Small intestine (tissue), 7 donors: ENCODE results near the gene UMODL1. TPM values are rescaled to one million over a fixed set of nuclear protein-coding genes. Genes with fewer than 3 reads are reported as not detected.

Experiments
- DNase-seq, 2 donors: peaks; one replicate each; pipeline versions ENCODE4 v3.0.0 to v3.0.0-alpha.2; 2013
- FAIRE-seq: peaks from 2 replicates; lab custom pipeline; 2012; peaks lifted over from hg19 to GRCh38; lab: Jason Lieb, UNC
- H3K27ac ChIP-seq, 3 donors: one replicate each; pipeline ENCODE4 v1.5.1; 2013; ENCODE audit warnings: low read length in 2 of 3, mild to moderate bottlenecking in 2 of 3, control low read depth in 1 of 3, inconsistent platforms in 1 of 3, low read depth in 1 of 3, moderate library complexity in 1 of 3
- H3K27me3 ChIP-seq, 3 donors: one replicate each; pipeline ENCODE4 v1.6.1; 2013; ENCODE audit warnings: low read length in 3 of 3, inconsistent platforms in 1 of 3; ENCODE audit not compliant: control insufficient read depth in 3 of 3, insufficient read depth in 3 of 3
- H3K36me3 ChIP-seq, 3 donors: one replicate each; pipeline ENCODE4 v1.6.1; 2013; ENCODE audit warnings: low read length in 3 of 3, inconsistent platforms in 1 of 3, low read depth in 1 of 3, mild to moderate bottlenecking in 1 of 3, moderate library complexity in 1 of 3; ENCODE audit not compliant: control insufficient read depth in 3 of 3, insufficient read depth in 2 of 3
- H3K4me1 ChIP-seq, 3 donors: one replicate each; pipeline ENCODE4 v1.6.1; 2013; ENCODE audit warnings: low read length in 2 of 3, inconsistent platforms in 1 of 3, low read depth in 1 of 3, mild to moderate bottlenecking in 1 of 3, moderate library complexity in 1 of 3; ENCODE audit not compliant: control insufficient read depth in 3 of 3, insufficient read depth in 2 of 3
- H3K4me3 ChIP-seq, 3 donors: one replicate each; pipeline ENCODE4 v1.5.1; 2013; ENCODE audit warnings: low read length in 3 of 3, control low read depth in 1 of 3, inconsistent platforms in 1 of 3, low read depth in 1 of 3, mild to moderate bottlenecking in 1 of 3, moderate library complexity in 1 of 3
- H3K9me3 ChIP-seq, 2 donors: one replicate each; pipeline ENCODE4 v1.6.1; 2013; ENCODE audit warnings: low read depth in 1 of 2, low read length in 1 of 2; ENCODE audit not compliant: control insufficient read depth in 2 of 2, insufficient read depth in 1 of 2
- WGBS, 3 donors: extraction: QIAGEN DNeasy Blood & Tissue Kit; methylation state at CpG; one replicate each; pipeline ENCODE4 v1.1.7; 2013; 5-methylcytosine and 5-hydroxymethylcytosine counted together
- polyA plus RNA-seq, 4 donors: library from polyadenylated mRNA; stranded (reverse) in 3 of 4; unstranded in 1 of 4; fragments of 200-250 nt in 3 of 4; fragments of 120-200 nt in 1 of 4; gene quantifications; one replicate each; pipeline versions ENCODE4 v1.2.1 to v1.2.3, GENCODE V29; 2013
- donor health status: healthy with polysubstance abuse.
- donor health status: control.
- donor health status: control.
- donor health status: Bipolar disorder and iron deficiency.
- donor health status: healthy.

Gene UMODL1
- polyA plus RNA-seq, 4 donors, result 0.43 to 0.67 (median 0.44) TPM; not detected in 1

DNA sequence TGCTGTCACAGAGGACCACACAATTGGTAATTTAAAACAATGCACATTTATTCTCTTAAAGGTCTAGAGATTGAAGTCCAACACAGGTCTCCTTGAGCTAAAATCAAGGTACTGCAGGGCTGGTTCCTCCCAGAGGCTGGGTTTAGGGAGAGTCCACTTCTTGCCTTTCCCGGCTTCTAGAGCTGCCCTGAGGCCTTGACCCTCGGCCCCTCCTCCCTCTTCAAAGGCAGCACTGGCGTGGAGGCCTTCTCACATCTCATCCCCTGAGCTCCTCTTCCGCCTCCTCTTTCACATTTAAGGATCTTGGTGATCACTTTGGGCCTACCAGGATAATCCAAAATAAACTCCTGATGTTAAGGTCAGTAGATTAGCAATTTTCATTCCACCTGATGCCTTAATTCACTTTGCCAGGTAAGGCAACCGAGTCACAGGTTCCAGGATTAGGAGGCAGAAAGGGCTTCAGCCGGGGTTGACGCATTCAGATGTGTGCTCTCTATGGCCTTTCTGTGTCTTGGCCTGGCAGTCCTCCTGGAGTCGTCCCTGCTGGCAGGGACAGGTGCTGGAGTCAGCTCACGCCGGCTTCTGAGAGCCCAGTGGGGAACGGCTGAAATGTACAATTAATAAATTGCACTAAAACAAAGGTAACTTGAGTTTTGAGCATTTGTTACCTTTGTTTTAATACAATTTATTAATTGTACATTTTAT is 86.6 kb downstream of the UMODL1 start:
- no peaks in the 10 kb centered on the region for H3K9me3 ChIP-seq
- no peak for DNase-seq
- H3K27ac ChIP-seq, result no peak overlapping the region
- no peak overlapping the region for H3K4me3 ChIP-seq
- peaks cover 0 to 4% (median 0%) of the 10 kb centered on the region in 3 donors for H3K27me3 ChIP-seq
- no peak for FAIRE-seq
- no peaks in the 10 kb centered on the region for H3K4me1 ChIP-seq
- 74 to 80% (median 75%) methylated on average over 11 of the region's 11 CpGs for WGBS, 3 donors
- H3K36me3 ChIP-seq, result no peaks in the 10 kb centered on the region

- no peaks in the 10 kb centered on the region for H3K4me1 ChIP-seq
- H3K27me3 ChIP-seq, result peaks cover 0 to 4% (median 0%) of the 10 kb centered on the region in 3 donors
- no peaks in the 10 kb centered on the region for H3K9me3 ChIP-seq
- no peak overlapping the region for H3K4me3 ChIP-seq
- DNase-seq (no peak), FAIRE-seq (no peak)
- no peaks in the 10 kb centered on the region for H3K36me3 ChIP-seq
- no peak overlapping the region for H3K27ac ChIP-seq
- 83 to 87% (median 86%) methylated on average over 8 of the region's 8 CpGs for WGBS, 3 donors
Observed at GRCh38 chr21:42158846-42159245, 87.7 kb downstream of the UMODL1 start.

GRCh38 chr21:42159560-42160110 is 88.5 kb downstream of the UMODL1 start:
- Histone ChIP-seq H3K27me3 (peaks cover 0 to 4% (median 0%) of the 10 kb centered on the region in 3 donors), H3K9me3 (no peaks in the 10 kb centered on the region), H3K4me3 (no peak overlapping the region), H3K27ac (no peak overlapping the region), H3K4me1 (no peaks in the 10 kb centered on the region), H3K36me3 (no peaks in the 10 kb centered on the region)
- FAIRE-seq (no peak), DNase-seq (no peak)
- 59 to 74% (median 63%) methylated on average over 11 of the region's 11 CpGs for WGBS, 3 donors

DNA sequence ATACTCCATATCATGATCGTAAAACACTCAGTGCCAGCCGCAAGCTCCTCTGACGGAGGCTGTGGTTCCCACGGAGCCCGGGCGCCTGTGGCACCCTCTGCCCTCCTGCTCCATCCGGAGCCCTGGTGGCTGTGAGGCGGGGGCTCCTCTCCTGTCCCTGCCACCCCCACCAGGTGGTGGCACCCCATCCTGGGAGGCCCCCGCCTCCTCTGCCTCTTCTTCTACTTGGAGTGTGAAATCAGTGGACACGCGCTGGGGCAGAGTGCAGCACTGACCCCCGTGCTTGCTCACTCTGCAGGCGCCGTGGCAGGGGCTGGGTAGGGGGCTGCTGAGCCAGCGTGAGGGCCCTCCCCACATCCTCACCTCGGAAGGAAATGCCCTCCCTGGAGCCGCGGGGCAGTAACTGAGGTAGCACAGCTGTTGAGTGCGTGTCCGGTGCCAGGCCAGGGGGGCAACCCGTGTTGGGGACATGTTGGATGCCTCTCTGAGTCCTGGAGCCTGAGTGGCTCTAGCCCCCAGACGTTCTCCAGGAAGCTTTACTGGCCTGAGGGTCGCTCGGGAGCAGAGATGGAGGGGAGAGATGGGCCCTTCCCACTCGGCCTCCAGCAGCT is 89.1 kb downstream of the UMODL1 start:
- FAIRE-seq, result no peak

DNA sequence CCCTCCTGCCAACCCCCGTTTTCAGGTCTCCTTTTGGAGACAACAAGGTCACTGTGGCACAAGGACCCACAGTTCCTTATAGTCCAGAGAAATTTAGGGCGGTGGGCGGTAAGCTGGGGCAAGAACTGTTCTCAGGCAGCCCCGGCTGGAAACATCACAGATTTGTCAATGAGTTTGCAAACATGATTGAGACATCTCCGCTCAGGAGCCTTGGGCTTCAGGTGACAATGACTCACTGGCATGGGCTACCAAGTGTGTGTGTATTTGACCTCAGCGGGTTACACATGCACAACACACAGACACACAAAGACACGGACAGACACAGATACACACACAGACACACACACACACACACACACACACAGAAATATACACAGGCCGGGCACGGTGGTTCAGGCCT is 89.6 kb downstream of the UMODL1 start:
- DNase-seq (no peak), FAIRE-seq (no peak)
- H3K9me3 ChIP-seq, result no peaks in the 10 kb centered on the region
- no peaks in the 10 kb centered on the region for H3K4me1 ChIP-seq
- 85 to 94% (median 90%) methylated on average over 9 of the region's 9 CpGs for WGBS, 3 donors
- H3K4me3 ChIP-seq, result no peak overlapping the region
- H3K27ac ChIP-seq, result no peak overlapping the region
- no peaks in the 10 kb centered on the region for H3K36me3 ChIP-seq
- H3K27me3 ChIP-seq, result no peaks in the 10 kb centered on the region

More for the DNA sequence above, 89.1 kb downstream of the UMODL1 start:
- no peak overlapping the region for H3K27ac ChIP-seq
- no peaks in the 10 kb centered on the region for H3K36me3 ChIP-seq
- no peak overlapping the region for H3K4me3 ChIP-seq
- DNase-seq, result no peak
- H3K4me1 ChIP-seq, result no peaks in the 10 kb centered on the region
- no peaks in the 10 kb centered on the region for H3K9me3 ChIP-seq
- 65 to 75% (median 68%) methylated on average over 22 to 25 of the region's 25 CpGs for WGBS, 3 donors
- peaks cover 0 to 3% (median 0%) of the 10 kb centered on the region in 3 donors for H3K27me3 ChIP-seq

- WGBS, 3 donors, result 74 to 87% (median 83%) methylated on average over 7 of the region's 7 CpGs
- H3K9me3 ChIP-seq, result no peaks in the 10 kb centered on the region
- no peaks in the 10 kb centered on the region for H3K27me3 ChIP-seq
- no peak for DNase-seq
- H3K36me3 ChIP-seq, result no peaks in the 10 kb centered on the region
- H3K4me3 ChIP-seq, result no peak overlapping the region
- H3K4me1 ChIP-seq, result no peaks in the 10 kb centered on the region
- no peak overlapping the region for H3K27ac ChIP-seq
- no peak for FAIRE-seq
Observed at GRCh38 chr21:42161401-42161955, 90.4 kb downstream of the UMODL1 start.

GRCh38 chr21:42161956-42162681 is 91.0 kb downstream of the UMODL1 start:
- Histone ChIP-seq H3K27ac (no peak overlapping the region), H3K4me1 (no peaks in the 10 kb centered on the region), H3K4me3 (no peak overlapping the region), H3K27me3 (no peaks in the 10 kb centered on the region), H3K9me3 (no peaks in the 10 kb centered on the region), H3K36me3 (no peaks in the 10 kb centered on the region)
- 61 to 69% (median 68%) methylated on average over 15 of the region's 15 CpGs for WGBS, 3 donors
- FAIRE-seq (no peak), DNase-seq (no peak)
